HEK293T (cell line): ENCODE measurements around the gene BRCA2.

Experiments used
- CTCF ChIA-PET: fragments of 350-600 bp; formaldehyde crosslinking; extraction: SDS; loops from one replicate; lab custom pipeline; 2021; ENCODE audit warnings: antibody characterized with exemption, inconsistent platforms; lab: Yijun Ruan, JAX
- POLR2A ChIA-PET: fragments of 350-600 bp; formaldehyde crosslinking; extraction: SDS; loops from one replicate; lab custom pipeline; 2020; ENCODE audit warnings: antibody characterized with exemption, inconsistent platforms; lab: Yijun Ruan, JAX
- DNase-seq: peaks from one replicate; pipeline ENCODE4 v3.0.0; 2012; ENCODE audit warnings: mixed read lengths; ENCODE audit errors: extremely low spot score
- ARNT ChIP-seq: fragments of 450-650 bp; IDR thresholded peaks from 2 replicates; pipeline ENCODE4 v1.6.1; 2017; ENCODE audit warnings: mild to moderate bottlenecking
- BHLHE40 ChIP-seq: fragments of 450-650 bp; IDR thresholded peaks from 2 replicates; pipeline ENCODE4 v1.6.1; 2016; ENCODE audit warnings: mild to moderate bottlenecking, moderate library complexity, borderline replicate concordance
- CTBP1 ChIP-seq: fragments of 450-650 bp; IDR thresholded peaks from 2 replicates; pipeline ENCODE4 v1.6.1; 2016; ENCODE audit warnings: borderline replicate concordance
- ELF4 ChIP-seq: fragments of 450-650 bp; IDR thresholded peaks from 2 replicates; pipeline ENCODE4 v1.6.1; 2017; ENCODE audit warnings: antibody characterized with exemption
- FOXA1 ChIP-seq: fragments of 450-650 bp; IDR thresholded peaks from 2 replicates; pipeline ENCODE4 v1.6.1; 2016; ENCODE audit warnings: mild to moderate bottlenecking
- FOXK2 ChIP-seq: fragments of 450-650 bp; IDR thresholded peaks from 2 replicates; pipeline ENCODE4 v1.6.1; 2016; ENCODE audit warnings: mild to moderate bottlenecking
- FOXM1 ChIP-seq: fragments of 450-650 bp; IDR thresholded peaks from 2 replicates; pipeline ENCODE4 v1.6.1; 2017; ENCODE audit warnings: mild to moderate bottlenecking, borderline replicate concordance
- HDGF ChIP-seq: fragments of 450-650 bp; IDR thresholded peaks from 2 replicates; pipeline ENCODE4 v1.6.1; 2017; ENCODE audit warnings: antibody characterized with exemption, borderline replicate concordance
- L3MBTL2 ChIP-seq: fragments of 450-650 bp; conservative IDR thresholded peaks from 2 replicates; pipeline ENCODE4 v1.6.1; 2016; ENCODE audit warnings: mild to moderate bottlenecking
- LEF1 ChIP-seq: fragments of 450-650 bp; IDR thresholded peaks from 2 replicates; pipeline ENCODE4 v1.6.1; 2017; ENCODE audit warnings: mild to moderate bottlenecking, borderline replicate concordance
- NFRKB ChIP-seq: fragments of 450-650 bp; IDR thresholded peaks from 2 replicates; pipeline ENCODE4 v1.6.1; 2016; ENCODE audit warnings: mild to moderate bottlenecking, moderate library complexity
- SP1 ChIP-seq: fragments of 450-650 bp; IDR thresholded peaks from 2 replicates; pipeline ENCODE4 v1.6.1; 2017
- SUZ12 ChIP-seq: fragments of 450-650 bp; IDR thresholded peaks from 2 replicates; pipeline ENCODE4 v1.6.1; 2016; ENCODE audit warnings: mild to moderate bottlenecking
- TARDBP ChIP-seq: fragments of 450-650 bp; IDR thresholded peaks from 2 replicates; pipeline ENCODE4 v1.6.1; 2016
- ZNF384 ChIP-seq: fragments of 450-650 bp; IDR thresholded peaks from 2 replicates; pipeline ENCODE4 v1.6.1; 2016
- TF ChIP-seq, protein P1 (sequence below): fragments of 450-650 bp; IDR thresholded peaks from 2 replicates; pipeline ENCODE4 v1.6.1; 2016

The BRCA2 gene

DNA sequence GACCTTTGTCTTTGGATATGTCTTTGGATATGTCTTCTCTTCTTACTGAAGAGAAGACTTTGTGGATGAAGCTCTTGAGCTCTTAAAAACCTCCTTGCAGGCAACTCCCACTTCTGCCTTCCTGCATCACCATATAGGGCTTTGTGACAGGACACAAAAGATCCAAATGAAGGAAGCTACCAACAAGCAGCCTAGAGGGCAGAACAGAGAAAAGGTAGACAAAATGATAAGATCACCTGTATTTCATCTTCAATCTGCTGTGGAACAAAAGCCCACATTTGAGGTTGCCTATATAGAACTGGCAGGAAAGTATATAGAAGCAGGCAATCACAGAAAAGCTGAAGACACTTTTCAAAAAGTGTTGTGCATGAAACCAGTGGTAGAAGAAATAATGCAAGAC lies 70.1 kb downstream of the BRCA2 start:
- DNase-seq, result no peak
- ChIA-PET CTCF (no interaction called here), POLR2A (no interaction called here)
- TF ChIP-seq, protein P1, sequence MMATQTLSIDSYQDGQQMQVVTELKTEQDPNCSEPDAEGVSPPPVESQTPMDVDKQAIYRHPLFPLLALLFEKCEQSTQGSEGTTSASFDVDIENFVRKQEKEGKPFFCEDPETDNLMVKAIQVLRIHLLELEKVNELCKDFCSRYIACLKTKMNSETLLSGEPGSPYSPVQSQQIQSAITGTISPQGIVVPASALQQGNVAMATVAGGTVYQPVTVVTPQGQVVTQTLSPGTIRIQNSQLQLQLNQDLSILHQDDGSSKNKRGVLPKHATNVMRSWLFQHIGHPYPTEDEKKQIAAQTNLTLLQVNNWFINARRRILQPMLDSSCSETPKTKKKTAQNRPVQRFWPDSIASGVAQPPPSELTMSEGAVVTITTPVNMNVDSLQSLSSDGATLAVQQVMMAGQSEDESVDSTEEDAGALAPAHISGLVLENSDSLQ, result no peak
- TF ChIP-seq BHLHE40, result no peak
- TF ChIP-seq ARNT, result no peak
- TF ChIP-seq SUZ12, result no peak
- no peak for TF ChIP-seq ZNF384
- no peak for TF ChIP-seq FOXA1
- no peak for TF ChIP-seq FOXK2
- no peak for TF ChIP-seq CTBP1
- no peak for TF ChIP-seq FOXM1
- no peak for TF ChIP-seq SP1

DNA sequence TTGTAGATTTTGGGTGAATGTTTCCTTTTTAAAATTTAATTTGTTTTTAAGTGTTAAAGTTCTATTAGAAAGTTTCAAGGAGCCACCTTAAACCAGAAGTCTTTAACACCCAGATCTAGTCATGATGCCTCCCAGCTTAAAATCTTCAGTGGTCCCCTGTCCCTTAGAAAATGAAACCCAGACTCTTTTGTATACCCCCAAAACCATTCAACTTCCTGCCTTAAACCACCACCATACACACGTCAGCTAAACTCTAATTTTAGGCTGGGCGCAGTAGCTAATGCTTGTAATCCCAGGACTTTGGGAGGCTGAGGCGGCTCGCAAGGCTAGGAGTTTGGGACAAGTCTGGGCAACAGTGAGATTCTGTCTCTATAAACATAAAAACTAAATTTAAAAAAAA lies 74.7 kb downstream of the BRCA2 start:
- POLR2A ChIA-PET, result no interaction called here
- CTCF ChIA-PET, result no interaction called here
- TF ChIP-seq TARDBP (no peak), CTBP1 (no peak), FOXA1 (no peak), FOXM1 (no peak), L3MBTL2 (no peak), SUZ12 (no peak), NFRKB (no peak), LEF1 (no peak), ZNF384 (no peak), HDGF (no peak)
- DNase-seq, result no peak

DNA sequence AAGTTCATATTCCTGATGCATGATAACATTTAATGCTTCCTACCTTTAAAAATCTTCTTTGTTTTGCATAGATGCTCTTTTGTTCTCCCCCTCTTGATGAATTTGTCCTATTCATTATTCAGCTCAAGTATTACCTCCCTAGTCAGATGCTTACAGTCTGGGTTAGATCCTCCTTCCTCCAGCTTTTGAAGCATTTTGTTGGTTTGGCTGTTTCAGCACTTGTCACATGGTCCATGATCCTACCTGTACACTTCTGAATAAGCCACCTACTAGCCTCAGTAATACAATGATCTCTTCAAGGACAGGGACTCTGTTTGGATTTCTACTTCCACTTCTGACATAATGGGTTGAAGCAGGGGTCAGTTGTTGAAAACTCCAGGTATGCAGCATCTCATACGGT lies 75.2 kb downstream of the BRCA2 start:
- ChIA-PET CTCF (no interaction called here), POLR2A (no interaction called here)
- TF ChIP-seq LEF1, result no peak
- no peak for TF ChIP-seq CTBP1
- TF ChIP-seq ELF4, result no peak
- TF ChIP-seq SP1, result no peak
- TF ChIP-seq ARNT, result no peak
- no peak for TF ChIP-seq FOXM1
- TF ChIP-seq, protein P1, result no peak
- no peak for TF ChIP-seq FOXK2
- no peak for TF ChIP-seq L3MBTL2
- no peak for TF ChIP-seq NFRKB
- no peak for DNase-seq

DNA sequence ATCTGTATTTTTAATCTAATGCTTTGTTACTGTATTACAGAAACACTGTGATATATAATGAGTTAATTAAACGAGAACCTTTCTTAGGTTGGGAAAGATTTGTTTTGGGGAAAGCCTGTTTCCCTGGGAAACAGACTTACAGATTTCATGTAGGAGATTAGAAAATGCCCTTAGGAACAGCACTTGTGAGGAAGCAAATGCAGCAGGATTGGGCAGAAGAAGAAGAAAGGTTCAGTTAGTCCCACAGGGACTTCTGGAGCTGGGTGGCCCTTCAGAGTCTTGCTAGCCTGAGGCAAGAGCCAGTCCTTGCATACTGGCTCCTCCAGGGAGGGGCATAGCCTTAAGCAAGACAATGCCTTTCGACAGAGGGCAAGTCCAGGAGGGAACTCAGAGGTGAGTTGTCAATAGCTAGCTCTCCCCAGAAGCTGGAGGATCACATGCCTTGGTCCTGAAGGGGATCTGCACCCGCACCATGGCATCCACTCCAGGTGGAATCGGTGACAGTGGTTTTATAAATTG lies 75.9 kb downstream of the BRCA2 start:
- ChIA-PET POLR2A (no interaction called here), CTCF (interaction anchor here (0.6 kb wide), 1 partner anchor 637 kb away, joined by 3 read pairs; no protein-coding TSS in a partner anchor)
- no peak for DNase-seq
- TF ChIP-seq BHLHE40 (no peak), HDGF (no peak), NFRKB (no peak), CTBP1 (no peak), LEF1 (no peak), ARNT (no peak), TARDBP (no peak), SUZ12 (no peak), SP1 (no peak), L3MBTL2 (no peak), ZNF384 (no peak), ELF4 (no peak)
- TF ChIP-seq, protein P1, result no peak

GRCh38 chr13:32403108-32403507 lies 87.8 kb downstream of the BRCA2 start:
- CTCF ChIA-PET, result no interaction called here

DNA sequence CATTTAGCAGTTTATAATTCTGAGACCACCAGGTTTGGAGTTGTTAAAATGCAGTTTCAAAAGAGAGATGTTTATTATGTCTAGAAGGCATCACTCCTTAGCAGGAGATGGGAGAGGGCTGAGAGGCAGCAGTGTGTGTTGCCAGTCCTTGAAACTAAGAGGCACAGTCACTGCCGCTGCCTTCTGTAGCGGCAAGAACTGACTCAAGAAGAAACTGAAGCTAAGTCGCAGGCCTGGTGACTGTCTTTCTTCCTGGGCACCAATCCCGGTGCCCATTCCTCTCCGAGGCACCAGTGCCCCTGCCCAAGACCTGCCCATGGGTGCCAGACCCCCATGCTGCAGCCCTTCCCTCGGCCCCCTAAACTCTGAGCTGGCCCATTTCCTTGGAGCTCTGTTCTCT lies 92.5 kb downstream of the BRCA2 start:
- TF ChIP-seq FOXM1 (no peak), ZNF384 (no peak), TARDBP (no peak), SP1 (no peak), NFRKB (no peak), SUZ12 (no peak), HDGF (no peak)
- TF ChIP-seq, protein P1, result no peak
- ChIA-PET POLR2A (no interaction called here), CTCF (no interaction called here)
- no peak for DNase-seq

More at GRCh38 chr13:32403108-32403507, 87.8 kb downstream of the BRCA2 start:
- POLR2A ChIA-PET, result no interaction called here
- TF ChIP-seq FOXA1 (no peak), ELF4 (no peak), HDGF (no peak), CTBP1 (no peak), L3MBTL2 (no peak), ZNF384 (no peak)
- DNase-seq, result no peak
